ENCODE measurements around the gene NOXA1.
A peak's percentile ranks its signal among the peaks of the same experiment; 100 is the strongest.

NOXA1 gene

DNA sequence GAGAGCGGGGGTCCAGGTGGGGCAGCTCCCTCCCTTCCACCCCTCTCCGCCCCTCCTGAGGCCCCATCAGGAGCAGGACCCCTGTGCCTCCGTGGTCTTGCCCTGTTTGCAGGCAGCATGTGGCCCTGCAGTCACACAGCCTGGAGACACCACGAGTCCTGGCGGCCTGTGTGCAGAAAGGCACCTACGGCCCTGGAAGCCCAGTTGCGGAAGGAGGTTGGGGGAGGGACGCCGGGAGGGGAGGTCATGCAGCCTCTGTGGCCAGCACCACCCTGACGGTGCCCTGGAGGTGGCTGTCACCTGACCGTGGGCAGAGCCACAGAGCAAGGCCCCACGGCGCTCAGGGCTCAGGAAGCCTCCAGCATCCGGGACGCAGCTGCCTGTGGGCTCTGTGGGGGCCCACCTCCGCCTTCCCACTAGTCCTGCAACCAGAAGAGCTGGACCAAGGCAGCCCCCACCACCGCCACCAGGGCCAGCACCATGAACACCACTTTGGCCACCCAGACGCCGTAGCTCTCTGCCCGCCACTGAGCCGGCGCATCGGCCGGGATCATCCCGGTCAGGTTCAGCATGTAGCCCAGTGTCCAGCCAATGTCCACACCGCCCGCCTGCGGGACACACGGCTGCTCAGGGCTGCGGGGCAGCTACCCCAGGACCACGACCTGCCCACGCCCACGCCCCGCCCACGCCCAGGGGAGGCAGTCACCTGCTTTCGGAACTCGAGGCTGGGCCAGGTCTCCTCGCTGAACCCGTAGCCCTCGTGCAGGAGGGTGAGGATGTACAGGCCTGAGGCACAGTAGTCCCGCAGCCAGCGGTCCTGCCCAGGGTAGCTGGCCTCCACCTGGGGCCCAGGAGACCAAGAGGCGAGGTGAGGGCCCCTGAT, 11.5 kb downstream of the NOXA1 start:
- Histone ChIP-seq H3K27me3 (ENCODE audit: insufficient read depth, poor library complexity, severe bottlenecking) (no peaks in the 10 kb centered on the region), H3K27ac (ENCODE audit: poor library complexity, severe bottlenecking) (no peak overlapping the region), H3K9me3 (ENCODE audit: severe bottlenecking) (no peaks in the 10 kb centered on the region), H3K4me1 (ENCODE audit: insufficient read depth, poor library complexity, severe bottlenecking) (peaks cover 10% of the 10 kb centered on the region), H3K36me3 (ENCODE audit: low read depth) (no peaks in the 10 kb centered on the region), H3K4me3 (ENCODE audit: severe bottlenecking) (no peak overlapping the region)
- TF ChIP-seq, protein P1, sequence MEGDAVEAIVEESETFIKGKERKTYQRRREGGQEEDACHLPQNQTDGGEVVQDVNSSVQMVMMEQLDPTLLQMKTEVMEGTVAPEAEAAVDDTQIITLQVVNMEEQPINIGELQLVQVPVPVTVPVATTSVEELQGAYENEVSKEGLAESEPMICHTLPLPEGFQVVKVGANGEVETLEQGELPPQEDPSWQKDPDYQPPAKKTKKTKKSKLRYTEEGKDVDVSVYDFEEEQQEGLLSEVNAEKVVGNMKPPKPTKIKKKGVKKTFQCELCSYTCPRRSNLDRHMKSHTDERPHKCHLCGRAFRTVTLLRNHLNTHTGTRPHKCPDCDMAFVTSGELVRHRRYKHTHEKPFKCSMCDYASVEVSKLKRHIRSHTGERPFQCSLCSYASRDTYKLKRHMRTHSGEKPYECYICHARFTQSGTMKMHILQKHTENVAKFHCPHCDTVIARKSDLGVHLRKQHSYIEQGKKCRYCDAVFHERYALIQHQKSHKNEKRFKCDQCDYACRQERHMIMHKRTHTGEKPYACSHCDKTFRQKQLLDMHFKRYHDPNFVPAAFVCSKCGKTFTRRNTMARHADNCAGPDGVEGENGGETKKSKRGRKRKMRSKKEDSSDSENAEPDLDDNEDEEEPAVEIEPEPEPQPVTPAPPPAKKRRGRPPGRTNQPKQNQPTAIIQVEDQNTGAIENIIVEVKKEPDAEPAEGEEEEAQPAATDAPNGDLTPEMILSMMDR (IDR thresholded peaks at IDR 0.05; ENCODE audit: poor library complexity, severe bottlenecking) = no peak
- DNase-seq (ENCODE audit: low spot score) = peak; percentile 61
- no peak for ATAC-seq (ENCODE audit: low read depth)

DNA sequence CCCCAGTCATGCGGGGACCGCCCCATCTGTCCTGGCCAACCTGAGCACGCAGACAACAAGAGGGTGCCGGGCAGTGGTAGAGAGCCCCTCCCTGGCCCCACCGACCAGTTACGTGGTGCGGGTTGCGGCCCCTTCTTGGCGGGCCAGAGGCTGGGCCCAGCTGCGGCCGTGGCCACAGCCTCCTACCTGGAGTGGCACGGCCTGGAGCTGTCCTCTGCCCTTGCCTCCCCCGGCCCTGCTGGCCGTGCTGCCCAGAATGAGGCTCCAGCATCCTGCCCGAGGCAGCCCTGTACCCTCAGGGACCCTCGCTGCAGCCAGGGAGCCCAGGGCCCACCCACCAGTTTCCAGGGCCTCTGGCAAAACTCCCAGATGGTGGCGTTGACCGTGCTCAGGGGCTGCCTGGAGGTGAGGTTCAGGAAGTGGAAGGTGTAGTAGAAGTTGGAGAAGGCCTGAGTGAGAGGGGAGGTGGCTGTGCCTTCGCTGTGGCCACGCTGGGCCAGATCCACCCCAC, 12.2 kb downstream of the NOXA1 start:
- no peaks in the 10 kb centered on the region for H3K27me3 ChIP-seq (ENCODE audit: insufficient read depth, poor library complexity, severe bottlenecking)
- no peak overlapping the region for H3K4me3 ChIP-seq (ENCODE audit: severe bottlenecking)
- H3K27ac ChIP-seq (ENCODE audit: poor library complexity, severe bottlenecking) = no peak overlapping the region
- TF ChIP-seq, protein P1 (IDR thresholded peaks at IDR 0.05; ENCODE audit: poor library complexity, severe bottlenecking) = no peak
- peaks cover 10% of the 10 kb centered on the region for H3K4me1 ChIP-seq (ENCODE audit: insufficient read depth, poor library complexity, severe bottlenecking)
- ATAC-seq (ENCODE audit: low read depth) = no peak
- H3K9me3 ChIP-seq (ENCODE audit: severe bottlenecking) = no peaks in the 10 kb centered on the region
- peak; percentile 52 for DNase-seq (ENCODE audit: low spot score)
- H3K36me3 ChIP-seq (ENCODE audit: low read depth) = no peaks in the 10 kb centered on the region

DNA sequence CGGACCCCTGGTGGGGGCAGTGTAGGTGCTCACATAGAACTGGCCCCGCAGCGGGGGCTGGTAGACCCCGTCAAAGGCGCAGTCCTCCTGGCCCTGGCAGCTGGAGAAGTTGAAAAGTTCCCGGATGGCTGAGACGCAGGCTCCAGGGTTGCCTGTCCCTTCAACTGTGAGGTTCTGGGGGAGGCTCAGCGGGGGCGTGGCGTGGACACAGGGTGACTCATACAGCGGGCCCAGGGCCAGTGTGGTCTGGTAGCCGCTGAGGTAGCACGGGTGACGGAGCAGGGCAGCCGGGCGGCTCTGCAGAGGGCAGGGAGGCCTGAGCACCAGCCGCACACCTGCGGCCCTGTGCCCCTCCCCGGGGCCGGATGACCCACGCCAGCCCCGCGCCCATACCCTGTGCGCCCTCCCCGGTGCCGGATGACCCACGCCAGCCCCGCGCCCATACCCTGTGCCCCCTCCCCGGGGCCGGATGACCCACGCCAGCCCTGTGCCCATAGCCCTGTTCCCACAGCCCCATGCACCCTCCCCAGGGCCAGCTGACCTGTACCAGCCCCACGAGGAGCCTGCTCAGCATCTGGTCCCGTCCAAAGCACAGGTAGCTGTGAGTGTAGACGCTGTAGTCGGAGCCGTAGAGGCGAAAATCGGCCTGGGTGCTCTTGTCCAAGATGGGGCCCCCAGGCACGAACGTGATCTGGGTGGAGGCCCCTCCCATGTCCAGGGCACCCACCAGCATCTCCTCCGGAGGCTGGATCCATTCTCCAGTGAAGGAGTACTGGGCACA, 13.0 kb downstream of the NOXA1 start:
- no peak overlapping the region for H3K4me3 ChIP-seq (ENCODE audit: severe bottlenecking)
- peak; percentile 86 for DNase-seq (ENCODE audit: low spot score)
- H3K4me1 ChIP-seq (ENCODE audit: insufficient read depth, poor library complexity, severe bottlenecking) = peaks cover 10% of the 10 kb centered on the region
- peak; percentile 89 for ATAC-seq (ENCODE audit: low read depth)
- H3K27me3 ChIP-seq (ENCODE audit: insufficient read depth, poor library complexity, severe bottlenecking) = no peaks in the 10 kb centered on the region
- no peaks in the 10 kb centered on the region for H3K36me3 ChIP-seq (ENCODE audit: low read depth)
- no peaks in the 10 kb centered on the region for H3K9me3 ChIP-seq (ENCODE audit: severe bottlenecking)
- TF ChIP-seq, protein P1 (IDR thresholded peaks at IDR 0.05; ENCODE audit: poor library complexity, severe bottlenecking) = no peak
- H3K27ac ChIP-seq (ENCODE audit: poor library complexity, severe bottlenecking) = no peak overlapping the region

DNA sequence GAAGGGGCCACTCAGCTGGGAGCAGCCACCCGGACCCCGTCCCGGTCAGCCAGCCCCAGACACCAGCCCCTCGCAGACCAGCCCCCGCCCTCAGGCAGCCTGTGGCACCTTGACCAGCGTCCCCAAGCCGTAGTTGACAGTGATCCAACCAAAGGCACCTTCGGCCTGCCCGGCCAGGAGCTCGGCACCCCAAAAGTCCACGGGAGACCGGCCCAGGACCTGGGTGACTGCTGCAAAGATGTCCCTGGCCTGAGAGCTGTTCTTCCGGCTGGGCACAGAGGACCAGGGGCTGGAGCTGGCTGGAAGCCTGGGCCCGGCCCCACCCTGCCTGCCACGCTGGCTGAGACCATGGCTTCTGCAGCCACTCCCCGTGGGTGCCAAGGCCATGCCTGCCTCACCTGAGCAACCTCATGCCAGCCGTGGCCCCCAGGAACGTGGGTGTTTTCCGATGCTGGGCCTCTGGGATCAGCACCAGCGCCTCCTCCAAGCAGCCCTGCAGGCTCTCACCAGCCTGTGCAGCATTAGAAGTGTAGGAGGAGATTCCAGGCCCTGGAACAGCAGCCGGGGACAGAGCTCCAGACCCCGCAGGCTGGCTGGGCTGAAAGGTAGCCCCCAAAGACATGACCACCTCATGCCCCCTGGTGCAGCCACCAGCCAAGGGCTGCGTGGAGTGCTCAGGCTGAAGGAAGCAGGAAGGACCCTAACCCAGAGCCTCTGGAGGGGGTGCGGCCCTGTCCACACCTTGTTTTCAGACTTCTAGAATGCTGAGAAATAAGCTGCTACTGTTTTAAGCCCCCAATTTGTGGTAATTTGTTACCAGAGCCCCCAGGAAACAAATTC, 13.8 kb downstream of the NOXA1 start:
- ATAC-seq (ENCODE audit: low read depth) (no peak), DNase-seq (ENCODE audit: low spot score) (peak; percentile 68)
- H3K27ac ChIP-seq (ENCODE audit: poor library complexity, severe bottlenecking) = no peak overlapping the region

More for the DNA sequence above, 13.8 kb downstream of the NOXA1 start:
- H3K4me3 ChIP-seq (ENCODE audit: severe bottlenecking) = no peak overlapping the region
- H3K4me1 ChIP-seq (ENCODE audit: insufficient read depth, poor library complexity, severe bottlenecking) = peaks cover 10% of the 10 kb centered on the region
- TF ChIP-seq, protein P1 (IDR thresholded peaks at IDR 0.05; ENCODE audit: poor library complexity, severe bottlenecking) = no peak
- no peaks in the 10 kb centered on the region for H3K9me3 ChIP-seq (ENCODE audit: severe bottlenecking)
- H3K36me3 ChIP-seq (ENCODE audit: low read depth) = no peaks in the 10 kb centered on the region
- H3K27me3 ChIP-seq (ENCODE audit: insufficient read depth, poor library complexity, severe bottlenecking) = no peaks in the 10 kb centered on the region
